ENCODE data around the gene THADA. TPM values are rescaled to one million over a fixed set of nuclear protein-coding genes. Genes with fewer than 3 reads are reported as not detected.

THADA gene
- polyA plus RNA-seq, 3 donors = 7.3 to 11.2 (median 9.7) TPM

DNA sequence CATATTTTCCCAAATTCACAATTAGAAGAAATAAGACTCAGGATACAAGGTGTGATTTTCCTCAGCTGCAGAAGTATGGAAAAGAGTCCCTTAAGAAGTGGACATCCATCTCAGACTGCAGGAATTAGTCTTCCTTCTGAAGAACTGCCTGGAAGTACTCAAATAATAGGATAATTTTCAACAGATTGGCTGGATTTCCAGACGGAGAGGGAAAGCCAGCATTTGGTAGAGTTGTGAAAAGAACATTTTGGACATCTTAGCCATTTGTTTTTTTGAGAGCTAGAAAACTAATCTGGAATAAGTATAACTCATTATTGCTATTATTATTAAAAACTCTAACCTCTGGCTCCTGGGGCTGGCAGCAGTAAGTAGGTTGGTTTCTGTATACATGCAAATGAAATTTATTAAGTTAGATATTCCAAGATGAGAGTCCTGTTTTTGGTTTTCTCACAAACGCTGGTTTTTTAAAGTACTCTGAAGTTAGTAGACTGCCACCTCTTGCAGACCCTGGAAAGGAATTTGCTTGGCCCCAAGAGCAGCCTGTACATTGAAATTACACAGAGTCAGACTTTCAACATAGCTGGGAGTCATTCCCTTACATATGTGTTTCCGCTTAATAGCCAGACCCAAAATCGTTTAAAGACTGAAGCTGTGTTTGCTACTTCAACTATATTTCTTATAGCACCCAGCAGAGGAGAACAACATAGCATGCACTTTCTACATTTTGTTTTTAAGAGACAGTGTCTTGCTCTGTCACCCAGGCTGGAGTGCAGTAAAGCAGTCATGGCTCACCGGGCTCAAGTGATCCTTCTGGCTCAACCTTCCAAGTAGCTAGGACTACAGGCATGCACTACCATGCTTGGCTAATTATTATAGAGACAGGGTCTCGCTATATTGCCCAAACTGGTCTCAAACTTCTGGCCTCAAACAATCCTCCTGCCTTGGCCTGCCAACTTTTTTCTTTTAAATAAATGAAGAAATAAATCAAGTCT lies 142.4 kb downstream of the THADA start:
- Mint-ChIP-seq H3K27me3 (ENCODE audit: low read depth in 3 of 3) (peaks cover 0 to 3% (median 0%) of the 10 kb centered on the region in 3 donors), H3K4me1 (peaks cover 67% of the 10 kb centered on the region), H3K4me3 (no peak overlapping the region), H3K9me3 (peaks cover 0 to 2% (median 0%) of the 10 kb centered on the region in 7 donors), H3K36me3 (peaks cover 10 to 21% of the 10 kb centered on the region in 2 donors), H3K27ac (no peak overlapping the region)
- H4K20me1 ChIP-seq (ENCODE audit: insufficient read depth, low read length) = no peaks in the 10 kb centered on the region
- no peaks in the 10 kb centered on the region for H3K27me3 ChIP-seq (ENCODE audit: control insufficient read depth in 2 of 2, insufficient read depth in 2 of 2, low read length in 2 of 2)
- H3K4me3 ChIP-seq (replicated peaks in 1 of 3; ENCODE audit: low read depth in 2 of 3, low read length in 3 of 3) = no peak overlapping the region
- peaks cover 11% of the 10 kb centered on the region for H3K79me2 ChIP-seq (ENCODE audit: insufficient read depth, low read length)
- H3K36me3 ChIP-seq (replicated peaks in 1 of 2; ENCODE audit: control insufficient read depth in 1 of 2, insufficient read depth in 2 of 2, low read length in 2 of 2) = no peaks in the 10 kb centered on the region
- no peak overlapping the region for H3K9ac ChIP-seq (ENCODE audit: insufficient read depth, low read length, poor library complexity, severe bottlenecking)
- no peak overlapping the region for H2AFZ ChIP-seq (ENCODE audit: insufficient read depth, low read depth, low read length, poor library complexity, severe bottlenecking)
- intact Hi-C loops (cut with micrococcal nuclease) = no loop called here
- H3K4me1 ChIP-seq (ENCODE audit: control insufficient read depth in 1 of 2, insufficient read depth in 2 of 2, low read length in 2 of 2) = peaks cover 36 to 65% of the 10 kb centered on the region in 2 donors
- TF ChIP-seq, protein P1, sequence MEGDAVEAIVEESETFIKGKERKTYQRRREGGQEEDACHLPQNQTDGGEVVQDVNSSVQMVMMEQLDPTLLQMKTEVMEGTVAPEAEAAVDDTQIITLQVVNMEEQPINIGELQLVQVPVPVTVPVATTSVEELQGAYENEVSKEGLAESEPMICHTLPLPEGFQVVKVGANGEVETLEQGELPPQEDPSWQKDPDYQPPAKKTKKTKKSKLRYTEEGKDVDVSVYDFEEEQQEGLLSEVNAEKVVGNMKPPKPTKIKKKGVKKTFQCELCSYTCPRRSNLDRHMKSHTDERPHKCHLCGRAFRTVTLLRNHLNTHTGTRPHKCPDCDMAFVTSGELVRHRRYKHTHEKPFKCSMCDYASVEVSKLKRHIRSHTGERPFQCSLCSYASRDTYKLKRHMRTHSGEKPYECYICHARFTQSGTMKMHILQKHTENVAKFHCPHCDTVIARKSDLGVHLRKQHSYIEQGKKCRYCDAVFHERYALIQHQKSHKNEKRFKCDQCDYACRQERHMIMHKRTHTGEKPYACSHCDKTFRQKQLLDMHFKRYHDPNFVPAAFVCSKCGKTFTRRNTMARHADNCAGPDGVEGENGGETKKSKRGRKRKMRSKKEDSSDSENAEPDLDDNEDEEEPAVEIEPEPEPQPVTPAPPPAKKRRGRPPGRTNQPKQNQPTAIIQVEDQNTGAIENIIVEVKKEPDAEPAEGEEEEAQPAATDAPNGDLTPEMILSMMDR (IDR thresholded peaks at IDR 0.05) = no peak
- no peak overlapping the region for H3K27ac ChIP-seq (ENCODE audit: low read depth in 1 of 2, low read length in 2 of 2)
- H3K4me2 ChIP-seq (replicated peaks; ENCODE audit: extremely low read depth, low read length, poor library complexity, severe bottlenecking) = no peak overlapping the region
- H3K9me3 ChIP-seq (replicated peaks in 1 of 2; ENCODE audit: control insufficient read depth in 1 of 2, insufficient read depth in 1 of 2, low read length in 2 of 2) = no peaks in the 10 kb centered on the region
- no peak for DNase-seq
- WGBS (ENCODE audit: insufficient coverage) = 96% methylated on average over 4 of the region's 6 CpGs

- DNase-seq = no peak
- intact Hi-C loops (cut with micrococcal nuclease) = no loop called here
- H3K79me2 ChIP-seq (ENCODE audit: insufficient read depth, low read length) = peaks cover 2% of the 10 kb centered on the region
- no peak overlapping the region for H3K9ac ChIP-seq (ENCODE audit: insufficient read depth, low read length, poor library complexity, severe bottlenecking)
- no peaks in the 10 kb centered on the region for H4K20me1 ChIP-seq (ENCODE audit: insufficient read depth, low read length)
- TF ChIP-seq, protein P1 (IDR thresholded peaks at IDR 0.05) = no peak
- no peaks in the 10 kb centered on the region for H3K27me3 ChIP-seq (ENCODE audit: control insufficient read depth in 2 of 2, insufficient read depth in 2 of 2, low read length in 2 of 2)
- H3K4me3 ChIP-seq (replicated peaks in 1 of 3; ENCODE audit: low read depth in 2 of 3, low read length in 3 of 3) = no peak overlapping the region
- no peak overlapping the region for H2AFZ ChIP-seq (ENCODE audit: insufficient read depth, low read depth, low read length, poor library complexity, severe bottlenecking)
- peak overlapping the region in 5 of 7 donors; percentile 11 to 72 (median 66) for H3K27ac Mint-ChIP-seq
- no peak overlapping the region for H3K27ac ChIP-seq (ENCODE audit: low read depth in 1 of 2, low read length in 2 of 2)
- WGBS (ENCODE audit: insufficient coverage) = 83% methylated on average over 1 of the region's 1 CpG
- H3K36me3 Mint-ChIP-seq = peaks cover 10 to 22% of the 10 kb centered on the region in 2 donors
- peaks cover 34 to 58% of the 10 kb centered on the region in 2 donors for H3K4me1 ChIP-seq (ENCODE audit: control insufficient read depth in 1 of 2, insufficient read depth in 2 of 2, low read length in 2 of 2)
- H3K27me3 Mint-ChIP-seq (ENCODE audit: low read depth in 3 of 3) = peaks cover 0 to 3% (median 0%) of the 10 kb centered on the region in 3 donors
- no peaks in the 10 kb centered on the region for H3K9me3 ChIP-seq (replicated peaks in 1 of 2; ENCODE audit: control insufficient read depth in 1 of 2, insufficient read depth in 1 of 2, low read length in 2 of 2)
- H3K4me3 Mint-ChIP-seq = no peak overlapping the region
- no peaks in the 10 kb centered on the region for H3K36me3 ChIP-seq (replicated peaks in 1 of 2; ENCODE audit: control insufficient read depth in 1 of 2, insufficient read depth in 2 of 2, low read length in 2 of 2)
- no peak overlapping the region for H3K4me2 ChIP-seq (replicated peaks; ENCODE audit: extremely low read depth, low read length, poor library complexity, severe bottlenecking)
- H3K4me1 Mint-ChIP-seq = peaks cover 62% of the 10 kb centered on the region
- peaks cover 0 to 2% (median 0%) of the 10 kb centered on the region in 7 donors for H3K9me3 Mint-ChIP-seq
Measured at GRCh38 chr2:43452318-43452731, 143.5 kb downstream of the THADA start.

Data from CD14-positive monocyte (primary cell).